Measurements from ENCODE around the gene NIPSNAP3A. TPM values are rescaled to one million over a fixed set of nuclear protein-coding genes. Genes with fewer than 3 reads are reported as not detected.

The NIPSNAP3A gene
- total and polyA plus RNA-seq, 2 donors (not counting 3 experiments of a cell fraction or from before 2014, with no cell fraction given) = 27.2 TPM

GRCh38 chr9:104776797-104777196 is 29.3 kb downstream of the NIPSNAP3A start:
- intact Hi-C loops (cut with micrococcal nuclease) = no loop called here
- POLR2A ChIA-PET = no interaction called here

More at GRCh38 chr9:104776797-104777196, 29.3 kb downstream of the NIPSNAP3A start:
- H3K79me2 ChIP-seq (ENCODE audit: control insufficient read depth, insufficient read depth, low read length) = no peaks in the 10 kb centered on the region
- H3K4me2 ChIP-seq (ENCODE audit: insufficient read depth, low read length) = no peak overlapping the region
- TF ChIP-seq EZH2 (IDR thresholded peaks at IDR 0.05; ENCODE audit: borderline replicate concordance, low read depth, low read length, severe bottlenecking) (no peak), FOS (IDR thresholded peaks at IDR 0.05; ENCODE audit: borderline replicate concordance, insufficient read depth, low read length) (no peak), POLR2AphosphoS5 (IDR thresholded peaks at IDR 0.05; ENCODE audit: insufficient read depth, low read depth, low read length) (no peak), POLR2A (IDR thresholded peaks at IDR 0.05; ENCODE audit: low read depth, low read length) (no peak), GATA2 (IDR thresholded peaks at IDR 0.05; ENCODE audit: insufficient read depth, insufficient read length, low read depth, low read length) (no peak), CTCF (IDR thresholded peaks at IDR 0.05; ENCODE audit: extremely low read depth in 1 of 2, insufficient read depth in 1 of 2, low read depth in 1 of 2, low read length in 2 of 2) (no peak), JUN (IDR thresholded peaks at IDR 0.05; ENCODE audit: borderline replicate concordance, insufficient read depth, insufficient read length, low read depth) (no peak), MYC (IDR thresholded peaks at IDR 0.05; ENCODE audit: low read depth, low read length) (no peak), MAX (IDR thresholded peaks at IDR 0.05; ENCODE audit: insufficient read depth, insufficient read length) (no peak)
- H2AFZ ChIP-seq (ENCODE audit: low read depth, low read length) = no peak overlapping the region
- CTCF ChIA-PET = no interaction called here
- no peaks in the 10 kb centered on the region for H4K20me1 ChIP-seq (replicated peaks; ENCODE audit: control insufficient read depth, extremely low read depth, insufficient read depth, low read length)
- no peaks in the 10 kb centered on the region for H3K9me1 ChIP-seq (replicated peaks; ENCODE audit: control insufficient read depth, extremely low read depth, insufficient read depth, low read length)
- H3K27me3 ChIP-seq (ENCODE audit: control insufficient read depth in 2 of 2, insufficient read depth in 2 of 2, low read length in 2 of 2) = peaks cover 0 to 5% of the 10 kb centered on the region in 2 experiments
- FAIRE-seq = no peak
- H3K27ac ChIP-seq (ENCODE audit: insufficient read depth, low read depth, low read length) = no peak overlapping the region
- H3K4me1 ChIP-seq (ENCODE audit: control insufficient read depth, extremely low read depth, insufficient read depth, low read length) = no peaks in the 10 kb centered on the region
- BruUV-seq (replicated peaks) = no TSS peak
- dilution Hi-C loops (cut with MboI; ENCODE audit: extremely low pct_ligation_motif_present, low sequenced_read_pairs) = no loop called here
- no peak for DNase-seq (ENCODE audit: low read depth, low spot score)
- H3K4me3 ChIP-seq (replicated peaks in 1 of 3; ENCODE audit: insufficient read depth in 1 of 3, low read depth in 1 of 3, low read length in 3 of 3) = no peak overlapping the region
- H3K9me3 ChIP-seq (replicated peaks; ENCODE audit: control insufficient read depth, insufficient read depth, low read length) = no peaks in the 10 kb centered on the region
- no peak overlapping the region for H3K9ac ChIP-seq (replicated peaks; ENCODE audit: extremely low read depth, insufficient read depth, low read length)
- no peaks in the 10 kb centered on the region for H3K36me3 ChIP-seq (ENCODE audit: control insufficient read depth in 2 of 2, extremely low read depth in 1 of 2, insufficient read depth in 2 of 2, low read length in 2 of 2)
